ENCODE measurements around the gene DOLPP1. TPM values are rescaled to one million over a fixed set of nuclear protein-coding genes. Genes with fewer than 3 reads are reported as not detected.
"Not testable (repeated sequence)": the region's sequence is repeated elsewhere in the genome, so short reads cannot be mapped to it uniquely, and the experiment has no call there.

The DOLPP1 gene
- total RNA-seq, 2 donors from 2014 or later: 2.9 to 7.9 TPM

DNA sequence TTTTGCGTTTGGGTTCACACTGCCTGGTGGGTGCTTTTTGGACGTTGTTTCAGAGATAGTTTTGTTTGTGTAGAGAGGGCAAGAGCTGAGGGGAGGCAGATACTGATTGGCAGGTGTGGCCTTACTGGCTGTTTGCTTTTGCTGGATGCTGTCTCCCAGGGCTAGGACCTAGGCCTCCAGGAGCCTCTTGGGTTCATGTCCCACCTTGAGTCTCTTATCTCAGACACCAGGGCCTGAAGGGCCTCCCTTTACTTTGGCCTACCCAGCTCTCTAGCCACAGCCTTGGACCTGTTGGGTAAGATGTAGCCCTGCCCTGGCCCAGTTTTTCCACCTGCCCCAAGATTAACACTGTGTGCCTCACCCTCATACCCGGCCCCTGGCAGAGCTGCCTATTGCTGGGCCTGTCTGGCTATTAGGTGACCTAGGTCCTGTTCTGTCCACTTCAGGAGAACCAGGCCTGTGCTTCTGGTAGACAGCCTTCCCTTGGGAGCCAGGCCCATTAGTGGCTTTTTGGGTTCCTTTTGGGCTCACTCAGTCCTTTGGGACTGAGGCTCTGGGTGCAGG is 43.7 kb downstream of the DOLPP1 start:
- H3K4me3 ChIP-seq: no peak overlapping the region
- H3K36me3 ChIP-seq (replicated peaks in 1 of 2; ENCODE audit: insufficient read depth in 1 of 2, low read depth in 2 of 2): peaks cover 0 to 12% of the 10 kb centered on the region in 2 donors
- H3K27me3 ChIP-seq: no peaks in the 10 kb centered on the region
- ATAC-seq: no peak
- TF ChIP-seq, protein P1, sequence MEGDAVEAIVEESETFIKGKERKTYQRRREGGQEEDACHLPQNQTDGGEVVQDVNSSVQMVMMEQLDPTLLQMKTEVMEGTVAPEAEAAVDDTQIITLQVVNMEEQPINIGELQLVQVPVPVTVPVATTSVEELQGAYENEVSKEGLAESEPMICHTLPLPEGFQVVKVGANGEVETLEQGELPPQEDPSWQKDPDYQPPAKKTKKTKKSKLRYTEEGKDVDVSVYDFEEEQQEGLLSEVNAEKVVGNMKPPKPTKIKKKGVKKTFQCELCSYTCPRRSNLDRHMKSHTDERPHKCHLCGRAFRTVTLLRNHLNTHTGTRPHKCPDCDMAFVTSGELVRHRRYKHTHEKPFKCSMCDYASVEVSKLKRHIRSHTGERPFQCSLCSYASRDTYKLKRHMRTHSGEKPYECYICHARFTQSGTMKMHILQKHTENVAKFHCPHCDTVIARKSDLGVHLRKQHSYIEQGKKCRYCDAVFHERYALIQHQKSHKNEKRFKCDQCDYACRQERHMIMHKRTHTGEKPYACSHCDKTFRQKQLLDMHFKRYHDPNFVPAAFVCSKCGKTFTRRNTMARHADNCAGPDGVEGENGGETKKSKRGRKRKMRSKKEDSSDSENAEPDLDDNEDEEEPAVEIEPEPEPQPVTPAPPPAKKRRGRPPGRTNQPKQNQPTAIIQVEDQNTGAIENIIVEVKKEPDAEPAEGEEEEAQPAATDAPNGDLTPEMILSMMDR (IDR thresholded peaks at IDR 0.05): no peak
- TF ChIP-seq POLR2A (IDR thresholded peaks at IDR 0.05): no peak
- WGBS, 2 donors: 46 to 53% methylated on average over 2 to 3 of the region's 3 CpGs
- no peak for DNase-seq
- H3K9me3 ChIP-seq: no peaks in the 10 kb centered on the region
- no peak overlapping the region for H3K27ac ChIP-seq
- intact Hi-C loops (cut with DNase I): loop anchor here (5.0 kb wide), 1 partner anchor 488 kb away; no protein-coding TSS in a partner anchor
- H3K4me1 ChIP-seq: no peaks in the 10 kb centered on the region

DNA sequence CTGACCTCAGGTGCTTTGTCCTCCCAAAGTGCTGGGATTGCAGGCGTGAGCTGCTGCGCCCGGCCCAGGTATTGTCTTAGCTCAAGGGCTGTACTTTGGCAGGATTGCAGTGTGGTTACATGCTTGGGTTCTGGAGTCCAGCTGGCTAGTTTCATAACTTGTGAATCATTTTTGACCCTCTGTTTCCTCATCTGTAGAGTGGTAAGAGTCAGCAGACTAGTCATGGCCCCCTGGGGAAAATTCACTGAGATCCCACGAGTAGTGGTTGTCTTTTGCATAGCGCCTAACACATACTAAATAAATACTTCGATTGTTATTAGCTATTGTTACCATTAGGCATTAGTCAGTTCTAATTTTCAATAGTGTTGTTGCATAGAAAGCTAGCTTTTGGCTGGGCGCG is 44.6 kb downstream of the DOLPP1 start:
- Histone ChIP-seq H3K36me3 (replicated peaks in 1 of 2; ENCODE audit: insufficient read depth in 1 of 2, low read depth in 2 of 2) (peaks cover 0 to 13% of the 10 kb centered on the region in 2 donors), H3K9me3 (no peaks in the 10 kb centered on the region), H3K27ac (no peak overlapping the region), H3K27me3 (no peaks in the 10 kb centered on the region), H3K4me1 (no peaks in the 10 kb centered on the region), H3K4me3 (no peak overlapping the region)
- ATAC-seq: no peak
- intact Hi-C loops (cut with DNase I): loop anchor here (5.0 kb wide), 1 partner anchor 487 kb away; no protein-coding TSS in a partner anchor
- WGBS, 2 donors: 87 to 95% methylated on average over 8 of the region's 8 CpGs
- no peak for DNase-seq
- TF ChIP-seq, protein P1 (IDR thresholded peaks at IDR 0.05): no peak
- TF ChIP-seq POLR2A (IDR thresholded peaks at IDR 0.05): no peak

DNA sequence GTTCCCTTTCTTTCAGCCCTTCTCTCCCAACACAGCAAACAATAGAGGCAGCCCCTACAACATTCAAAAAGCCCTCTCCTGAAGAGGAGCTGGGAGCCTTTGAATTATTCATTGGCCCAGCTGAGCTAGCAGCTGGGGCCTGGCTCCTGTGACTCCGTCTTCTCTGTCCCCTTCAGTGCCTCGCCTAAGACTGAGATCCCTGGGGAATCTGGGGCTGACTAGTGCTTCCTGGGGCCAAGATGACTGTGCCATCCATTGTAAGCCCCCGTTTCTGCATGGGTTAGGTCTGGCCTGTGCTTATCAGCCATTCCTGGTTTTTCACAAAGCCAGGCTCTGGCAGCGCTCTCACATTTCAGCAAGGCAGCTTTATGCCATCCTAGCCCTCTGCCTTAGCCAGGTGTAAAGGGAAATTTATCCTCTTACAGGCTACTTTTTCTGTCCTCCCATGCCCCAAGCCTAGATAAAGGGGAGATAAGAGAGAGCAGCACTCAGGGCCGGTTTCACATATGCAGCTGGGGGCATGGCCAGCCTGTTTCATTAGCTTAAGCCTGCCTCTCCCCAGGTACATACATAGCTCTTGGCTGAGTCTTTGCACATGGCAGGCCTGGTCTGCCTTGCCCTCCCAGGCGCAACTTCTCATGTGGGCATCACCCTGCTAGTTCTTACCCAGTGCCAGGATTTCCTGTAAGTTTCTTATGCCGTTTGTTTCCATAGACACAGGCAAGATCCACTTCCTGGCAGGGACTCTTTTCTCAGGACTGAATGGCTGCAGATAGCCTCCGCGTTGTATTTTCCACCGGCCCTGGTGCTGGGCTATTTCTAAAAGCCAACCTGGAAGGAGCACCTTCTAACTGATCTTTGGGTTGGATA is 46.1 kb downstream of the DOLPP1 start:
- ATAC-seq (no peak), DNase-seq (no peak)
- TF ChIP-seq POLR2A (IDR thresholded peaks at IDR 0.05): no peak
- TF ChIP-seq, protein P1 (IDR thresholded peaks at IDR 0.05): no peak
- 71 to 73% methylated on average over 8 to 10 of the region's 10 CpGs for WGBS, 2 donors
- intact Hi-C loops (cut with DNase I): loop anchor here (5.0 kb wide), 1 partner anchor 485 kb away; no protein-coding TSS in a partner anchor
- H3K4me3 ChIP-seq: no peak overlapping the region
- no peak overlapping the region for H3K27ac ChIP-seq
- H3K4me1 ChIP-seq: peaks cover 8% of the 10 kb centered on the region
- H3K9me3 ChIP-seq: no peaks in the 10 kb centered on the region
- no peaks in the 10 kb centered on the region for H3K27me3 ChIP-seq
- peaks cover 0 to 13% of the 10 kb centered on the region in 2 donors for H3K36me3 ChIP-seq (replicated peaks in 1 of 2; ENCODE audit: insufficient read depth in 1 of 2, low read depth in 2 of 2)

DNA sequence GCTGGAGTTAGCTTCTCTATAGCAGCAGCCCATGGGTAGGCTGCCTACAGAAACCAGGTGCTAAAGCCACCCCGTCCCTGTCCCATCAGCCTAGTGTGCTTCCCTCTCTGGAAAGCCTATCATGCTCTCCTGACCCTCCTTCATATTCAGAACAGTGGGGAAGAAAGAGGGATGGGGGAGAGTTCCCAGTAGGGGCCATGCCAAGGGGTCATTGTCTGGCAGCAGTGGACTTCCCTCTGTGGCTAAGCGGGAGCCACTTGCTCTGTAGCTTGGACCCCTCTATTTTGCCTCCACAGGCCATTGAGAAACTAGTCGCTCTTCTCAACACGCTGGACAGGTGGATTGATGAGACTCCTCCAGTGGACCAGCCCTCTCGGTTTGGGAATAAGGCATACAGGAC is 47.8 kb downstream of the DOLPP1 start:
- TF ChIP-seq POLR2A (IDR thresholded peaks at IDR 0.05): no peak
- TF ChIP-seq, protein P1 (IDR thresholded peaks at IDR 0.05): no peak
- Histone ChIP-seq H3K4me3 (no peak overlapping the region), H3K4me1 (peaks cover 8% of the 10 kb centered on the region), H3K36me3 (replicated peaks in 1 of 2; ENCODE audit: insufficient read depth in 1 of 2, low read depth in 2 of 2) (peaks cover 0 to 11% of the 10 kb centered on the region in 2 donors), H3K27ac (no peak overlapping the region), H3K27me3 (no peaks in the 10 kb centered on the region), H3K9me3 (no peaks in the 10 kb centered on the region)
- 91 to 100% methylated on average over 1 to 5 of the region's 5 CpGs for whole genome bisulfite sequencing, 2 donors
- ATAC-seq: no peak
- intact Hi-C loops (cut with DNase I): loop anchor here (5.0 kb wide), 1 partner anchor 484 kb away; no protein-coding TSS in a partner anchor
- DNase-seq: no peak

DNA sequence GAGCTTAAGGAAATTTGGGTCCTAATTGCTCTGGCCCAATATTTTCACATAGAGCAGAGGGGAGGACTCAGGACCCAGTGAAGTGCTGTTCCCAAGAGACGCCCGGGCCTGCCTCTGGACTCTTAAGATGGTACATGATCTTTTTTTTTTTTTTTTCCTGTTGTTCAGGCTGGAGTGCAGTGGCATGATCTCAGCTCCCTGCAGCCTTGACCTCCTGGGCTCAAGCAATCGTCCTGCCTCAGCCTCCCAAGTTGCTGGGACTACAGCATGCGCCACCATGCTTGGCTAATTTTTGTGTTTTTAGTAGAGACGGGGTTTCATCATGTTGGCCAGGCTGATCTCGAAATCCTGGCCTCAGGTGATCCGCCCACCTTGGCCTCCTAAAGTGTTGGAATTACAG is 49.4 kb downstream of the DOLPP1 start:
- H3K9me3 ChIP-seq; H3K4me3 ChIP-seq; ATAC-seq; H3K36me3 ChIP-seq (replicated peaks in 1 of 2; ENCODE audit: insufficient read depth in 1 of 2, low read depth in 2 of 2); DNase-seq; H3K27ac ChIP-seq; H3K27me3 ChIP-seq; H3K4me1 ChIP-seq: not testable (repeated sequence)
- intact Hi-C loops (cut with DNase I): loop anchor here (10.0 kb wide), 1 partner anchor 655 kb away; no protein-coding TSS in a partner anchor
- WGBS, 2 donors: 87 to 89% methylated on average over 7 of the region's 7 CpGs
